Activated T-cell treated with anti-CD3 and anti-CD28 coated beads for 4 hours (primary cell): ENCODE measurements around the gene NDUFA8.
A peak's percentile ranks its signal among the peaks of the same experiment; 100 is the strongest.

Experiments
- DNase-seq: peaks from one replicate; pipeline ENCODE4 v3.0.0-alpha.2; 2020

The NDUFA8 gene

DNA sequence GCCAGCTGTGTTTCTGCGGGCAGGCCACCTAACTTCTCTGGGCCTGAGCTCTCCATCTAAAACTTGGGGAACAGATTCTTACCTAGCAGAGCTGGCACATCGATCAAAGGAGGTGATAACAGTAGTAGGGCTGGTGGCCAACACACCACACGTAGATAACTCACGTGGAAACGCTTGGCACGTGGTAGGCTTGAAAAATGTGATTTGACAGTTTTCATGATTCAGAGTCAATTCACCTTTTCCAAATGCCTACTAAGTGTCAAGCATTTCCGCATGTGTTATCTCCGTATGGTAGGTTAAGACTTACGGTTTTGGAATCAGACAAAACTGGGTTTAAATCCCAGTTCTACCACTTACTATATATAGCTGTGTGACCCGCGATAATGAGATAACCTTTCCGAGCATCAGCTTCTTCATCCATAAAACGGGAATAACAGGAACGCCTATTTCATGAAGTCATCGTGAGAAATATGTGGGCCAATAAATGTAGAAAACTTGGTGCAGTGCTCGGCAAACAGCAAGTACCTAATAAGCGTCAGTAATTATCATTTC lies 25.5 kb downstream of the NDUFA8 start:
- no peak for DNase-seq

DNA sequence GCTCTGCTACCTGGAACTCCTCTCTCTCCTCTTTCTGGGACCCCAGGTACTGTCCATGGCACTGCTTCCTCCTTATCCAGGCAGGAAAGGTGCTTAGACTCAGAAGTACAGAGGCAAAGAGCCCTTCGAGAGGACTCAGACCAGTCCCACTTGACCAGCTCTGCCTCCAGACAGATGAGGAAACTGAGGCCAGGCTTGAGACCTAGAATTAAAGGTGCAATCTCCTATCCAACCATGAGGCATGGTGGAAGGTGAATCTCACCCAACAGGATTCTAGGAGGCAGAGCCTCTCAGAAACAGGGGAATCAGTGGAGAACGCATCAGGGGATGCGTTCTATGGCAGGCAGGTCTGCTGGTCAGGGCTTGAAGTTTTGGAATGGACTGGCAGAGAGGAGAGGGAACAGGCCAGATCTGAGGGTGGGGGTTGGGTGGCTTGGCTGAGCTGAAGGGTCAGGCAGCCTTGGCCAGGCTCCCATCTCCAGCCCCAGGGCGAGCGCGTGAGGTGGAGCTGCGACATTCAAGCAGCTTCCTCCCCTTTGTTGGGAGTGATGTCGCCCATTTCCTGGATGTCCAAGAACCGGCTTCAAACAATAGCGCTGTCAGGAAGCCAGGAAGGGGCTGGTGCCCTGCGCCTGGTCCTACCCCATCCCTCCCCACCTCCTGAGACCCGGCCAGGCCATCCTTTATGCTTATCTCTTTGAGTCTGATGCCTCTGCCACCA lies 26.2 kb downstream of the NDUFA8 start:
- DNase-seq: no peak

DNA sequence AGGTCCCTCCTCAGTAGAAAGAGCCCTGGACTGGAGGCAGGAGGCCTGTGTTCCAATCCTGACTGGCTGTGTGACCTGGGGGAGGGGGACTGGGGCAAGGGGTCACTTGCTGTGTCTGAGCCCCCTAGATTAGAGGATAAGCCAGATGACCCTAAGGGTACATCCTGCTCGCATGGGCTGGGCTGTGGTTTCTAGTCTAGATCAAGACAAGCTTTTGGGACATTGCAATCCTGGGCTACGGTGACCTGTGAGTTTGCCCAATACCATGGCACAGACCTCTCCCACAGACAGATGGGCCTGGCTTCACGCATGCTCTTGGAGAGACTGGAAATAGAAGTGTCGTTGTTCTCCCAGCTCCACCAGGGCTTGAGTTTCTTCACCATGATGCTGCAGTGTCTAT lies 27.0 kb downstream of the NDUFA8 start:
- DNase-seq: no peak

DNA sequence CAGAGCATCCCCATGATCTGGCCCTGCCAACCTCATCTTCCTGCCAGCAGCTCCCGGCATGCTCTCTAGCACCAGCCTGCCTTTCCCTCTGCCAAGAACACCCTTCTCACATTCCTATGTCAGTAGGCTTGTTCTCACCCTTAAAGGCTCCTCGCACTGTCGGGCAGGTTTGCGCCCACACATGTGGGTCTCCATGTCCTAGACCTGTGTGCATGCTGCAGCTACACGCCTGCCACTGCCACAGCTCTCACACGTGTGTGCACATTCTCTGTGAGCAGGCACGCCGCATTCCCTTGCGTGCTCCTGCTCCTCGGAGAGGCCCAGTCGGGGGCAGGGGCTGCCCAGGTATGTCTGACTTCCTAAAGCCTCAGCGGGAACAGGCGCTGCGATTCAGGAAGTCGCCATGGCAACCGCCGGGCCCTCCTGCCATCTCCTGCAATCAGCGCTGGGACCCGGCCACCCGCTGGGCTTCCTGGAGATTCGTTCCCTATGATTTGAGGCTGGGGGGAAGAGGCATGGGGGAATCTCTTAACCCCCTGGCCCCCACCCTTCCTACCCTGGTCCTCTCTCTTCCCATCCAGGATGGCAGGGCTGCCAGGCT lies 28.1 kb downstream of the NDUFA8 start:
- DNase-seq: no peak

DNA sequence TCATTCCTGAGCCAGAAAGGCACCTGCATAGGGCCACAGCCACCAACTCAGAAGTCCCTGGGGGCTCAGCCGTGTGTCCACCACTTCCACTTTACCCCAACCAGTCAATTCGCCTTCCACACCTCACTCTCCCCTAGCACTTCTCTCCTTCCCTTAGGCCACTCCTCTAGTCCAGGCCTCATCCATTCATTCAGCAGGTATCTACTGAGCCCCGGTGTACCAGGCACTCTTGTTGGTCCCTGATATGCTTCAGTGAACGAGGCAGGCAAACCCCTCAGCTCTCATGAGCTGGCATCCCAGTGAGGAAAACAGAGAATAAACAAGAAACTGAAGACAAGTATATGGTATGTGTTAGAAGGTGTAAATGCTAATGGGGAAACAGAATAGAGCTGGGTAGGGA lies 28.7 kb downstream of the NDUFA8 start:
- DNase-seq: no peak

DNA sequence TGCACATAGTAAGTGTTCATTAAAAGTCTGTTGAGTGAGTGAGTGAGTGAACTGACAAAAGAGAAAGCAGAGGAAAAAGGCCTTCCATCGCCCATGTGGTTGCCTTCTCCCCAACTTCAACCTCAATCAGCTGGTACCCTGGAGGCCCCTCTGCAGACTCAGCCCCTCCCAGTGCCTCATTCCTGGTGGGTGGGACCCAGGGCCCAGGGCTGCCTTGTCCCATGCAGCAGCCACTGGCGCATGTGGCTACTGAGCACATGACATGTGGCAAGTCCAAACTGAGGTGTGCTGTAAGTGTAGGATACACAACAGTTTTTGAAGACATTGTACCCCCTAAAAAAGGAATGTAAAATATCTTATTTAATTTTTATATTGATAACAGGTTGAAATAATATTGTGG lies 29.6 kb downstream of the NDUFA8 start:
- no peak for DNase-seq

DNA sequence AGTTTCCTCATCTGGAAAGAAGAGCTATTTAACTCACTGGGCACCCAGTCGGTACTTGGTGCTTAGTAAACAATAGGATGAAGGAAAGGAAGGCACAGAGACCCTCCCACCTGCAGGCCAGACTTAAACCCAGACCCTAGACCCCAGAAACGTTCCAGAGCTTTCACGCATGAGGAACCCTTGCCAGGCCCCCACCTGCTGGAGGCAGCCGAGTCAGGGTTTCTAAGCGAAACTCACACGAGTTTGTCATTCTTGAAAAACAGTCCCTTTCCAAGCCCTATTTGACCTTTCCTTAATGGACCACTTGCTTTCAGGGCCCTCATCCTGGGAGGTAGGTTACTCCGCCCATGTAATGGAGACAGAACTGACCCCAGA lies 30.6 kb downstream of the NDUFA8 start:
- no peak for DNase-seq

DNA sequence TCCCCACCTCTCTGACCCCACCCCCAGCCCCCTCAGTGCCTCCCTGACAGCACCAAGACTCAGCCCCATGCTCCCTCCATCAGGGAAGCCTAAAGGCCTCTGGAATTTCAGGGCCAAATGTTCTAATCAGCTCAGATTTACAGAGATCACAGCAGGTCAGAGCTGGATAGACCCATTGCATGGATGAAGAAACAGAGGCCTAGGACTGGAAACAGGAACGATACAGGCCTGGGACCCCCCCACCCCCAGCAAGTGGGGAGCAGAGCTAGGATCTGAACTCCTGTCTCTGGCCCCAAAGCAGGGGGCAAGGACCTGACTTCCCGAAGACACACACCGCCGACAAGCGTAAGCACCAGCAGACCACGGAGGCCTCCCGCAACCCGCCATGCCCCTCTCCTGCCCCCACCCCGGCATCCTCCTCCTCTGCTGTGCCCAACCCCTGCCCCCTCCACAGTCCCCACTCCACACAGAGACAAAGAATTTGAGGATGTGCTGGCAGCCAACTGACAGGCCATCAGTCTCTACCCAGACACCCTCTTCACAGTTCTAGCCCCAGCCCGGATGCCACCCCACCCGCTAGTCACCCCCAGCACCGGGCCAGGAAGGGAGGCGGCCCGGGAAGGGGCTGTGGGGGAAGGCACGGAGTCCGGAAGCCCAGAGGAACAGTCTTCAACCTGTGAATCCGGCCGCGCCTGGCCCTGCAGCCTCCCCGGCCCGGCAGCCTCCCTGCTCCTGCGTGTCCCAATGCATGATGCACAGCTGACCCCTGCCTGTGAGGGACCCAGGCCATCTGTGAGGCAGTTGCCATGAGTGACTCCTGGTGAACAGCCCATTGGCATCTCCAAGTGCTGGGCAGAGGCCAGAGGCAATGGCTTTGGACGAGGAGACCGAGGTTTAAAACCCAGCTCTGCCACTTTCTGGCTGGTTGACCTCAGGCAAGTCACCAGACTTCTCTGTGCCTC lies 31.3 kb downstream of the NDUFA8 start:
- no peak for DNase-seq

DNA sequence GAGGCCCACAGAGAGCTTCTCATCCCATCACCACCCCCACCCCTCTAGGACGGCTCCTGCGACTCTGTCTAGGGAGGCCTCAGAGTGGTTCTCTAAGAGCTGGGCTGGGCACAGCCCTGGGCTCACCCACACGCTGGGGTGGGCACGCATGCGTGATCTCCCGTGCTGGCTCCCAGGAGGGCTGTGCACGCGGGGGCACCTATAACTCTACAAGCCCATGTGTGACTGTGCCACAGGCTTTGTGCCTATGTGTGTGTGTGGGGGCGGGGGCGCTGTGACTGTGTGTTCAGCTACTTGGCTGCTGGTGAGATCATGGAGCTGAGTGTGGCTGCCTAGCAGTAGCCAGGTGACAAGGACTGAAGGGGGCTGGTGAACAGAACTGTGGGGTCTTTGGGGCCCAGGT lies 32.2 kb downstream of the NDUFA8 start:
- DNase-seq: no peak

DNA sequence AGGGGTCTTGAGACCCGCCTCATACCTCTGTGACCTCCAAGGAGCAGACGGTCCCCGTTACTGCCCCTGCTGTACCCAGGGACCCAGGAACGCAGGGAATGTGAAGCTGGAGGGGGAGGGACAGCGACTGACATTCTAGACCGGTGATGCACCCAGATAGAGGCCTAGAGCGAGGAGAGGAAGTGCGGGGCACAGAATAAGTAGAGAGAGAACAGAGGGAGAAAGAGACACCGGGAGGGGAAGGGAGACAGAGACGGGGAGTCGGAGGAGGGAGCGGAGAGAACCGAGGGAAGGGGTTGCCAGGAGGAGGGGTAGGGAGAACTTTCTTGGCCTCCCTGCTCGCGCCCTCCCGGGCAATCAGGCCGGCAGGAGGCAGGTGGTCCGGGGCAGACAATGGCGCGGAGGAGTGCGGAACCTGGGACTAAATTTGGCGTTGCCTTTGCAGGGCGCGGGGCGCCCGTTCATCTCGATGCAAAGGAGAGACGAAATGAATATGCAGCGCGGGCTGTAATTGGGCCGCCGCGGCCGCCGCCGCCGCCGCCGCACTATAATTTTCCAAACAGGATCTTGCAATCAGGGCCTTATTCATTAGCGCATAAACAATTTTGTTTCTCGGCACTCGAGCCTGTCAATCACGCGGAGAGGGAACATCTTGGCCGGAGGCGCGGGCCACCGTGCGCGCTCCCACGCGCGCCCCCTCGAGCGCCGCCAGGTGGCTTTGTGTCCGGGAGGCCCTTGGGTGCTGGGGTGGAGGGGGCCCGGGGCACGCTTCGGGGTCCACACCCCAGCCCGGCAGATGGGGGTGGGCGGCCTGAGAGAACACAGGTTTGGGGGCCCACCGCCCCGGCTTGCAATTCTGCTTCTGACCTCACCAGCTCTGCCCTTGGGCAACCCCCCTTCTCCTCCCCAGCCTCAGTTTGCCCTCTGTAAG lies 33.0 kb downstream of the NDUFA8 start:
- no peak for DNase-seq

DNA sequence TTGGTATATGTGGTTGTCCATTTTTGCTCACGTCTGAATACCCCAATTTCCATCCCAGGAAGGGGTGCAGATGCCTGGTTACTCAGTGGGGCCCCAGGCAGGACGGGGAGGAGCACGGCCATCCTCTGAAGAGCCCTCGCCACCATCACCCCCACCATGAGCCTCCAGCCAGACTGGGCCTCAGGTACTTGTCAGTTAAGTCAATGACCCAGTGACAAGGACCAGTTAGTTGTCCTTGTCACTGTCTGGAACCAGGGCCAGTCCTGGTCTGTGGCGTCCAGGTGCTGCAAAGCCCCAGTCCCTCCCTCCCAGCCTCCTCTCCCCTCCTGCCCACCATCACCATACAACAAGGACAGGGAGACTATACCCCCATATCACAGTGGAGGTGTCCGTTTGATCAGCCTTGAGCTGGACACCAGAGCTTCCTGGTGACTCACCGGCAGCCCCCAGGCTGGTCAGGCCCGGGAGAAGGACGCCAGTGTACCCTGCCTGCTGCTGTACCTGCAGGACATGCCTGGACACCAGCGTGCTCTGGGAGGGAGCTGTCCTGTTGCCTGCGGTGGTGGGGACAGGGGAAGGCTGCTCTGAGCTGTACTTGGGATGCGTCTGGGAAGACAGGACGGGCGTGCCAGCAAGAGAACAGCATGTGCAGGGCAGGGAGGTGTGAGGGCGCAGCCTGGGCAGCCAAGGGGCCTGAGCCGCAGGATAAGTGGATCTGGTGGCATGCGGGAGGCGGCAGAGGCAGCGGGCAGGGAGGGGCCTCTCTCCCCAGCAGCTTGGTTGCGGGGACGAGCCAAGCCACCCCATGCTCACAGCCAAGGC lies 33.9 kb downstream of the NDUFA8 start:
- DNase-seq: no peak

DNA sequence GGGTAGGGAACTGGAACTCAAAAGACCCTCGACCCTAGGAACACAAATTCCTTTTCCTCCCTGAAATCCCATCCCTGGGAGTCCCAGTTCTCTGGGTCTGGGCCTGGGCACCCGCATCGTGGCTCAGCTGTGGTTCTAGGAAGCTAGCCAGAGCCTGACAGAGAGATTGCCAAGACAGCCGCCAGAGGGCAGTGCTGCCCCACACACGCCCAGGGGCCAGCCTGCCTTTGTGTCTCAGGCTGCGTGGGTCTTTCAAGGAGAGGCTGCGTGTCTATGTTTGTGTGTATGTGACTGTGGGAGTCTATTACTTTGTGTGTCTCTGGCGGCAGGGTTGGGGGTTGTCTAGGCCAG lies 34.4 kb downstream of the NDUFA8 start:
- peak; percentile 69 for DNase-seq

DNA sequence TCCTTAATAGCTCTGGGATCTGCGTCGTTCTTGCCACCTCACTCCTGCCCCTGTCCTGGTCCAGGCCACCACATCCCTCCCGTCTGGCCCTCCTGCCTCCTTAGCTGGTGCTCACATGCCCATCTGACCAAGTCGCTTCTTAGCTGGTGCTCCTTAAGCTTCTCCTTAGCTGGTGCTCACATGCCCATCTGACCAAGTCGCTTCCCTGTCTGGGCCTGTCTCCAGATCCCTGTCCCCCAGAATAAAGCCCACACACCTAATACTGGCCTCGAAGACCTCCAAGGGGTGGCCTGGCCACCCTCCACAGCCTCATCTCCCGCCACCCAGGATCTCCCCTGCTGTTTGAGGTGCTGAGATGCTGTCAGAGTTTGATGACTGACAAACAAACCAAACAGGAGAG lies 35.1 kb downstream of the NDUFA8 start:
- no peak for DNase-seq

DNA sequence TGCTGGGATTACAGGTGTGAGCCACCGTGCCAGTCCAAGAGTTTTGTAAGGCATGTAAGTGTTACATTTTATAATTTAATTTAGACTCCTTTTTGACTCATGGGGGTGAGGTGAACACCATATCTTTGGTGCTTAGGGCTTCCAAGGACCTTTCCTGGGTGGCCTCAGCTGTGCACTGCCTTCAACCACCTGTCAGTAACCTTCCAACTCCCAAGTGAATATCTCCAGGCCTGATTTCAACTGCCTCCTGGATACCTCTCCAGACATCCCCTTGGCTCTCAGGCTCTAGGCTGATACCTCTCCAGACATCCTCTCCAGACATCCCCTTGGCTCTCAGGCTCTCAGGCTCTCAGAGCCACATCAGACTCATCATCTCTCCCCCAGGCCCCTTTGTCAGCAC lies 35.5 kb downstream of the NDUFA8 start:
- no peak for DNase-seq

DNA sequence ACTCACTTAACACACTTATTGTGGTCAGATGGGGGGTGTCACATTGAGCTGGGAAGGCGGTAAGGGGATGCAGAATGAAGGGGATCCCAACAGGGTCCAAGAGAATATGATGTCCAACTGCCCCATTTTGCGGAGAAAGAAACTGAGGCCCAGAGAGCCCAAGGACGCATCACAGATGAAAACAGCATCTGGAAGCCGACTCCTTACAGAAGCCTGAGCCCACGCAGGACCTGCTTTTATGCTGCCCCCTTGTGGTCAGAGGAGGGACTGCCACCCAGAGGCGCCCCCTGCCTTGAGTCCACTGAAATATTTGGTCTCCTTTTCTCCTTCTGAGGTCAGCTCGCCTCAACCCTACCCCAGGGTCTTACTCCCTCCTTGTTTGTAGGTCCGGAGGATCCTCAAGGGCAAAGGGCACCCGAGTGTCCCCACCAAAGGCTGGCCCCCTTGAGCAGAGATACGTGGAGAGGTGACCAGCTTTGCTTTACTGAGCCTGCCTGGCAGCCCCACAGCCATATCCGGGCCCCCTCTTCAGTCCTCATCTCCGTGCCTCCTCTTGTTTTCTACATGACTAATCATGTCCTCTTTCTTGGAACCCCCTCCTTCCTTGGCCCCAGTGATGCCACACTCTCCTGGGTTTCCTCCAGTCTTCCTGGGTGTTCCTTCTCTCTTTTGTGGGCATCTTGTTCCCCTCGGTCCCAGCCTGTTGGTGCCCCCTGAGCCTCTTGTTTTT lies 36.5 kb downstream of the NDUFA8 start:
- peak; percentile 61 for DNase-seq

DNA sequence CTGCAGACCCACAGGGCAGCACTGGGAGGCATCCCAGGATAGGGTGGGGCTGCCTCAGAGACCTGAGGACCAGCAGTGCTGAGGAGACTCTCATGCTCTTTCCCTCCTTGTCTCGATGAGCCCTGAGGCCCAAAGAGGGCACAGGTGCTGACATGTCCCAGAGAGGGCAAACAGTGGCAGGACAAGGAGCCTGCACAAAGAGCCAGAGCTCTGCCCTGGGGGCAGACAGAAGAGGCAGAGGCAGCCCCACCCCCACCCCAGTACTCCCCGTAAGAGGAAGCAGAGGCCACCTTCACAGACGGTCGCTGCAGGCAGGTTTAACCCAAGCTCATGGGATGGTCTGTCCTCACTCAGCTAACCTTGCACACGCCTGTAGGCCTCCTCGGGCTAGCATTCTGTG lies 37.1 kb downstream of the NDUFA8 start:
- no peak for DNase-seq

DNA sequence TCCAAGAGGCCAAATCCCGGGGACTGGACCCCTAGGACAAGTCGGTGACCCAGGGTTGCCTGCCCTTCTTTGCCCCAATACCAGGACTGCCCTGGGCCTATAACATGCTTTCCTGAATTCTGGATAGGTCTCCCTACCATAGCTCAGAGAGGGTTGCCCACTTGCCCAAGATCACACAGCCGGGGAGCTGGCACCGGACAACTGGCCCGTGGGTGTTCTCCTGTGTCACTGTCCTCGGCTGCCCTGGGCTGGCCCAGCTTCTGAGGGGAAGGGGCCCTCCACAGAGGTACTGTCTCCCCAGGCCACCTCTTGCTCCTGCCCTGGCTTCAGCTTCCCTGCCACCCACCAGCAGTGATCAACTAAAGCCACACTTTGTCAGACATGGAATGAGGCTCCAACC lies 37.6 kb downstream of the NDUFA8 start:
- DNase-seq: no peak

DNA sequence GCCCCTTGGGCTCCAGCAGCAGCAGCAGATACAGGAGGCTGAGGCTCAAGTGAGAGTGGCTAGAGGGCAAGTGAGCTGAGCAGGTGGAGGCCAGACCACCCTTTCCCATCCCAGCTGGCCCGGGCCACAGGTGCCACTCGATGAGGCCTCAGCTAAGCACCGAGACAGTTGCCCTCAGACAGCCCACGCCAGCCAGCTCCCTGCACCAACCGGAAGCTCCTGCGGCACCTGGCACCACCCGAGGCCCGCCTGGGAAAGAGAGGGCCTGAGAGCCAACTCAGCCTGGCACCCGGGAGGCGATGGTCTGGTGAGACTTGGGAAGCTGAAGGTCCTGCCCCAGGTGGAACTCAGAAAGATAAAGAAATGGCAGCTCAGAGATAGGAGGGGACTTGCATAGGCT lies 38.2 kb downstream of the NDUFA8 start:
- no peak for DNase-seq

DNA sequence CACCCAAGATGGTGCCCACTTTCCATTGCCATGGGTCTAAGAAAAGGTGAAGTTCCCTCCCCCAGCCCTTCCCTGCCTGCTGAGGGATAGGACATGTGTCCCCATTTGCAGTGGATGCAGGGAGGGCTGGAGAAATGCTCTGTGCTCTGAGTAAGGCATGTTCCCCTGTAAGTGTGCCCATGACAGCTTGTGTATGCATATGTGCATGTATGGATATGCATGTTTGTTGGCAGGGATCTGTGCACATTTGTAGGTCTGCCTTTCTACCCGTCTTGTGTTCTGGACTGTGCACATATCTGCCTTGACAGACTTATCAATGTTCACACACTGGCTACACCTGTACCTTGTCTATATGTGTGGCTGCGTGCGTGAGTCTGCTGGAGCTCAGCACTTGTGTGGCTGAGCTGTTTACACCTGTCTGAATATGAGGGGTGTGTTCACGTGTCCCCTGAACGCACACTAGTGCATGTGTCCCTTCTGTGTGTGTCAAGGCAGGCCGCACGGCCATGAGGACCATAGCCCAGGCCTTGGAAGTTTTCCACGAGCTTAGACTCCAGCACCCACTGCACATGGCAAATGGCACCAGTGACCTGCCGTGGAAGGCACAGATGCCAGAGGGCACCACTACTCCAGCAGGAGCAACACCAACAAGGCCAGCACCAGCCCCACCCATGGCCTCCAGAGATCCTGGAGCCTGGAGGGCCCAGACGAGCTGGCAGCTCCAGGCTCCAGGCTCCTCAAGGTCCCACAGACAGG lies 39.1 kb downstream of the NDUFA8 start:
- DNase-seq: no peak

DNA sequence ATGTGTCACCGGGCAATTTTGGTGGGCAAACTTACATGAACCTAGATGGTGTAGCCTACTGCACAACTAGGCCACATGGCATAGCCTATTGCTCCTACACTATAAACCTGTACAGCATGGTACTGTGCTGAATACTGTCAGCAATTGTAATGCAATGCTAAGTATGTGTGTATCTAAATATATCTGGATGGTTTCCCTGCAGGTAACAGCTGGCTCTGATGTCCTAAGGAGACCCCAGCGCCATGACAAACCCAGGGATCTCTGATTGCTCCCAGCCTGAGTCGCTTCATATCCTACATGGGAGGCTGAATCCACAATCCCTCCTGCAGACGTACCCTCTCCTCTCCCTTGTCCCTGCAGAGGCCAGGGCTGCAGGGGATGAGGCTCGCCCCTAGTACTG lies 39.9 kb downstream of the NDUFA8 start:
- DNase-seq: no peak
